ENCODE data around the gene MAP3K14.

Gene MAP3K14

DNA sequence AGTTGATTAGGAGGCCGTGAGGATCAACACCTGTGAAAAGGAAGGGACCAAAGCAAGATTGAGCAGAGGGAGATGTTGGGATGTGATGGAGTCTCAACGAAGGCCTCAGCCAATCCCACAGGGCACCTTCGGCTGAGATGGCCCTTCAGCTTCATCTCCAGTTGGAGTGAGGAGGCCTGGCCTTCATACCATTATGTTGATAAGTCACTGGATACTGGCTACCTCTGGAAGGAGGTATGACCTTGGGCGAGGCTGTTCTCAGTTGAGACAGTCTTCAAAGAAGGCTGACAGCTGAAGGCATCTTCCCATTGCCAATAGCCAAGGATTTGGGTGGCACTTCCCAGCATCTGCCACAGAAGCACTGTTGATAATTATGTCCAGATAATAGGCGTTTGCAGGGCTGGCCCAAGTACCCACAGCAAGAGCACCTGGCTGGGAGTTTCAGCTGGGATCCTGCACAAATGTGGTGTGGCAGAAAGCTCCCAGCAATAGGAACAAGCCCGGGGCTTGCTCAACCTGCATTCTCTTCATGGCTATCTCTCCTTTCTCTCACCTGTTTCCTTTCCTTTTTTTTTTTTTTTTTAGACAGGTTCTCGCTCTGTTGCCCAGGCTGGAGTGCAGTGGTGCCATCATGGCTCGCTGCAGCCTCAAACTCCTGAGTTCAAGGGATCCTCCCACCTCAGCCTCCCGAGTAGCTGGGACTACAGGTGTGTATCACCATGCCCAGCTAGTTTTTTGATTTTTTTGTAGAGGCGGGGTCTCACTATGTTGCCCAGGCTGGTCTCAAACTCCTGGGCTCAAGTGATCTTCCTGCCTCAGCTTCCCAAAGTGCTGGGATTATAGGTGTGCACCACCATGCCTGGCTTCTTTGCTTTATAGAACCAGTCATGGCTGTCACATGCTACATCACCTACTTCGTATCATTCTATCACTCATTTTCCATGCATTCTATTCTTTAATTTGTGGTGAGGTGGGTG, 18.2 kb upstream of the MAP3K14 start:
- no peak overlapping the region for H3K4me3 ChIP-seq (replicated peaks; ENCODE audit: low read depth, low read length)
- no peak for DNase-seq (ENCODE audit: extremely low read depth, low read depth)
- TF ChIP-seq, protein P1, sequence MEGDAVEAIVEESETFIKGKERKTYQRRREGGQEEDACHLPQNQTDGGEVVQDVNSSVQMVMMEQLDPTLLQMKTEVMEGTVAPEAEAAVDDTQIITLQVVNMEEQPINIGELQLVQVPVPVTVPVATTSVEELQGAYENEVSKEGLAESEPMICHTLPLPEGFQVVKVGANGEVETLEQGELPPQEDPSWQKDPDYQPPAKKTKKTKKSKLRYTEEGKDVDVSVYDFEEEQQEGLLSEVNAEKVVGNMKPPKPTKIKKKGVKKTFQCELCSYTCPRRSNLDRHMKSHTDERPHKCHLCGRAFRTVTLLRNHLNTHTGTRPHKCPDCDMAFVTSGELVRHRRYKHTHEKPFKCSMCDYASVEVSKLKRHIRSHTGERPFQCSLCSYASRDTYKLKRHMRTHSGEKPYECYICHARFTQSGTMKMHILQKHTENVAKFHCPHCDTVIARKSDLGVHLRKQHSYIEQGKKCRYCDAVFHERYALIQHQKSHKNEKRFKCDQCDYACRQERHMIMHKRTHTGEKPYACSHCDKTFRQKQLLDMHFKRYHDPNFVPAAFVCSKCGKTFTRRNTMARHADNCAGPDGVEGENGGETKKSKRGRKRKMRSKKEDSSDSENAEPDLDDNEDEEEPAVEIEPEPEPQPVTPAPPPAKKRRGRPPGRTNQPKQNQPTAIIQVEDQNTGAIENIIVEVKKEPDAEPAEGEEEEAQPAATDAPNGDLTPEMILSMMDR (IDR thresholded peaks at IDR 0.05; ENCODE audit: low read depth, low read length, missing control alignments): no peak

DNA sequence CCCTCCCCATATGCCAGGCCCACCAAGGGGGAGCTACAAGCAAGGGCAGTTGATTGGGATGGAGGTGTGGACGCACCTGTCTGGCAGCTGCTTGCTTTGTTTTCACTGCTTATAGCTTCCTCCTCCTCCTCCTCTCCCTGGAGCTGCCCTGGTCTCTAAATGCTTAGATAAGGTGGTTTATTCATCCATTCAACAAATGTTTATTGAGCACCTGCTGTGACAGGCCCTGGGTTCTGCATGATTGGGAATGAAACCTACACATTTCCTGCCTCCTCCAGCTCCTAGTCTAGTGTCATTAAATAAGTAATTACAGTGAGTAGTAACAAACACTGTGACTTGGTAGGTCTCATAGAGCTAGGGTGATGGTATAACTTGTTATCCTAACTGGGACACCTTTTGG, 17.4 kb upstream of the MAP3K14 start:
- H3K4me3 ChIP-seq (replicated peaks; ENCODE audit: low read depth, low read length): no peak overlapping the region
- DNase-seq (ENCODE audit: extremely low read depth, low read depth): no peak
- TF ChIP-seq, protein P1 (IDR thresholded peaks at IDR 0.05; ENCODE audit: low read depth, low read length, missing control alignments): no peak

DNA sequence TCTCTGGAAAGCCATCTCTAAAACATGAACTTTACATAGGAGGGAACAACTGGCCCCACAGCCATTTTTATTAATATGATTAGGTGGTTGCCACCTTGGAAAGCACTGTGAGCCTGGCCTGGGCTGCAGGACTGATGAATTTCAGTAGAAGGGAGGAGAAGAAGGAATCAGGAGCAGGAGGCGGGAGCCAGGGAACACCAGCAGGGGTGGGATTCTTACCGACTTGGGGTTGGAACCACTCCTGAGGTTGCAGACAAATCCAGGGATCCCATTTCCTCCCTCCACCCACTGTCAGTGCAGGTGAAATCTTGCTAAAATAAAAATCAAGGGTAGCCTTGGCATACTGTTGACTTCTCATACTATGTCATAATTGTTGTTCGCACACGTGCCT, 16.9 kb upstream of the MAP3K14 start:
- TF ChIP-seq, protein P1 (IDR thresholded peaks at IDR 0.05; ENCODE audit: low read depth, low read length, missing control alignments): no peak
- H3K4me3 ChIP-seq (replicated peaks; ENCODE audit: low read depth, low read length): no peak overlapping the region
- no peak for DNase-seq (ENCODE audit: extremely low read depth, low read depth)

DNA sequence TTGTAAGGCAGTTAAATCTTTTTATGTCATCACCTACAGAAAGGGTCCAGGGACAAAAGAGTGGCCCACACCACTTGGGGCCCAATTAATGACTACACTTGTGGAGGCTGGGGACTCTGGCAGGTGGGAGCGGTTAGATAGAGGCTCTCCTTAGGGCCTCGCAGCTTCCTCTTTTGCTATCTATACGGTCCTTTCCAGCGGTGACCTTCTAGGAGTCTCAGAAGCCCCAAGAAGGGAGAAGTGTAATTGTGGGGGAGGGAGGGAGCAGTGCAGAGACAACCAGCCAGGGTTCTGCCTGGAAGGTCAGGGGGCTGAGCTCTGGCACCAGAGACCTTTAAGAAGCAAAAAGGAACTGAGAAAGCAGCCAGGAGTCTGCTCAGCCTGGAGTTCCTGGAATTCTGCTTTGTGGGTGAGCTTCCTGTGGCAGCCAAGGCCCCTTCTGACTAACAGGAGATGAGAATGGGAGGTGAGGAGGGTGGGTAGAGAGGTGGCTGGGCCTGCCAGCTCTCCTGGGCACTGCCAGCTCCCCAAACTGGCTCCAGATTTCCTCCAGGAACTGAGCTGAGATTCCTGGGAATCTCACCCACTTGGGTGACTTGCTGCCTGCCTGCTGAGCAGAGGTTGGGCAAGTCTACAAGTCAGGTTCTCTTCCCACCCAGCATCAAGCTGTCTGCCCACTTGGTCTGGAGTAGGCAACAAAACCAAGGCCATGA, 16.3 kb upstream of the MAP3K14 start:
- TF ChIP-seq, protein P1 (IDR thresholded peaks at IDR 0.05; ENCODE audit: low read depth, low read length, missing control alignments): no peak
- no peak overlapping the region for H3K4me3 ChIP-seq (replicated peaks; ENCODE audit: low read depth, low read length)
- no peak for DNase-seq (ENCODE audit: extremely low read depth, low read depth)

DNA sequence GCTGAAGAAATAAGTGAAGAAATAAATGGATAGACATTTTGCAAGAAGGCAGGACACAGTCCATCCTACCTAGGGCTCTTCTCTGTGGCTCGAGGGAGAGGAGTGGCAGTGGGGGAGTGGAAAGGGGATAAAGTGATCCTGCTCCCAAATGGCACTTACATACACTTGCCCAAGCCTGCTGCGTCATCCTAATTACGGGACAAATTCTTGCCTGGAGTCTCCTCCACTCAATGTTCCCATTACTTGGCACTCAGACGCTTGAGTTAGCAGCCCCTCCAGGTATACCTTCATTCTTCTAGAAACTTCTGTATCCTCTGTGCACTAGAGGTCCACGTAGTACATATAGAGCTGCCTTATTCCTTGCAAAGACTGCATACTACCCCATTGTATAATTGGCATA, 15.7 kb upstream of the MAP3K14 start:
- H3K4me3 ChIP-seq (replicated peaks; ENCODE audit: low read depth, low read length): no peak overlapping the region
- TF ChIP-seq, protein P1 (IDR thresholded peaks at IDR 0.05; ENCODE audit: low read depth, low read length, missing control alignments): no peak
- no peak for DNase-seq (ENCODE audit: extremely low read depth, low read depth)

DNA sequence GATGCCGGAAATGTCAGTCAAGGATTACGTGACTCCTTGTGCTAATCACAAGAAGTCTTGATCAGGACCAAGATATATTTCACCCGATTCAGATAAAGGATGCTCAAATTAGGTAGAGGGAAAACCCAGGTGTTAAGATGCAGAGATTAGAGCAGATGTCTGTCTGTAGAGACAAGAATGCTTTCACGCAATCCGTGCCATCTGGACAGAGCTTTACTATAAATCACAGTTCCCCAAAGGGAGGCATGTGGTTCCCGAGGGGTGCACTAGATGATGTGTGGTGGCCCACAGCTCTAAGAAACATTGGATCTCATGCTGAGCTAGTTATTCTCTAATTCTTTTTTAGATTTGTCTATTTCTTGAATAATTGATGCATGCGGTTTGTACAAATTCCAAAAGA, 9.8 kb upstream of the MAP3K14 start:
- TF ChIP-seq, protein P1 (IDR thresholded peaks at IDR 0.05; ENCODE audit: low read depth, low read length, missing control alignments): no peak
- no peak for DNase-seq (ENCODE audit: extremely low read depth, low read depth)
- no peak overlapping the region for H3K4me3 ChIP-seq (replicated peaks; ENCODE audit: low read depth, low read length)
